Type B pancreatic cell (in vitro differentiated cells): ENCODE measurements around the gene NDUFA8. TPM values are rescaled to one million over a fixed set of nuclear protein-coding genes. Genes with fewer than 3 reads are reported as not detected.

Source experiments
- DNase-seq: peaks from one replicate; pipeline ENCODE4 v3.0.0; 2021; ENCODE audit warnings: mixed read lengths; ENCODE audit not compliant: unreplicated experiment; ENCODE audit errors: extremely low spot score
- H3K27ac Mint-ChIP-seq: 2 replicates; pipeline ENCODE4 v1.8.0; 2021; ENCODE audit warnings: mild to moderate bottlenecking, mixed read lengths
- H3K27me3 Mint-ChIP-seq: 2 replicates; pipeline ENCODE4 v1.8.0; 2021; ENCODE audit warnings: mixed read lengths
- H3K36me3 Mint-ChIP-seq: 2 replicates; pipeline ENCODE4 v1.8.0; 2021; ENCODE audit warnings: mixed read lengths
- H3K4me1 Mint-ChIP-seq: one replicate; pipeline ENCODE4 v1.8.0; 2021; ENCODE audit warnings: mixed read lengths; ENCODE audit not compliant: unreplicated experiment
- H3K4me3 Mint-ChIP-seq: 2 replicates; pipeline ENCODE4 v1.8.0; 2021; ENCODE audit warnings: mild to moderate bottlenecking, mixed read lengths
- H3K9me3 Mint-ChIP-seq: 2 replicates; pipeline ENCODE4 v1.8.0; 2021; ENCODE audit warnings: mixed read lengths
- CTCF ChIP-seq: fragments of 200-600 bp; sonication (generic); conservative IDR thresholded peaks from 2 replicates; pipeline ENCODE4 v1.5.0; 2021; ENCODE audit warnings: antibody characterized with exemption, mild to moderate bottlenecking
- total RNA-seq: library from RNA; stranded (reverse); gene quantifications from 2 replicates; pipeline ENCODE4 v1.2.1, GENCODE V29; 2021; ENCODE audit warnings: low replicate concordance

The NDUFA8 gene
- total RNA-seq, 1 donor from 2014 or later: 65.4 TPM

GRCh38 chr9:122135529-122135859 is 24.1 kb downstream of the NDUFA8 start:
- no peak overlapping the region for H3K27ac Mint-ChIP-seq
- peaks cover 12% of the 10 kb centered on the region for H3K4me1 Mint-ChIP-seq
- no peaks in the 10 kb centered on the region for H3K9me3 Mint-ChIP-seq
- H3K36me3 Mint-ChIP-seq: no peaks in the 10 kb centered on the region
- no peak for TF ChIP-seq CTCF
- DNase-seq: no peak
- H3K4me3 Mint-ChIP-seq: no peak overlapping the region
- H3K27me3 Mint-ChIP-seq: peaks cover 49% of the 10 kb centered on the region

GRCh38 chr9:122134822-122135528 is 24.6 kb downstream of the NDUFA8 start:
- no peak for DNase-seq
- Mint-ChIP-seq H3K4me3 (no peak overlapping the region), H3K4me1 (peaks cover 12% of the 10 kb centered on the region), H3K9me3 (no peaks in the 10 kb centered on the region), H3K36me3 (no peaks in the 10 kb centered on the region), H3K27me3 (peaks cover 49% of the 10 kb centered on the region), H3K27ac (no peak overlapping the region)
- TF ChIP-seq CTCF: no peak

GRCh38 chr9:122133984-122134535 is 25.5 kb downstream of the NDUFA8 start:
- H3K4me3 Mint-ChIP-seq: no peak overlapping the region
- H3K4me1 Mint-ChIP-seq: peaks cover 12% of the 10 kb centered on the region
- no peak overlapping the region for H3K27ac Mint-ChIP-seq
- DNase-seq: no peak
- no peaks in the 10 kb centered on the region for H3K9me3 Mint-ChIP-seq
- H3K36me3 Mint-ChIP-seq: no peaks in the 10 kb centered on the region
- TF ChIP-seq CTCF: no peak
- H3K27me3 Mint-ChIP-seq: peaks cover 57% of the 10 kb centered on the region

GRCh38 chr9:122133263-122133983 is 26.2 kb downstream of the NDUFA8 start:
- no peak for DNase-seq
- H3K27ac Mint-ChIP-seq: no peak overlapping the region
- no peaks in the 10 kb centered on the region for H3K9me3 Mint-ChIP-seq

GRCh38 chr9:122132539-122132938 is 27.0 kb downstream of the NDUFA8 start:
- Mint-ChIP-seq H3K27ac (no peak overlapping the region), H3K9me3 (no peaks in the 10 kb centered on the region), H3K36me3 (no peaks in the 10 kb centered on the region), H3K4me3 (no peak overlapping the region), H3K4me1 (peaks cover 12% of the 10 kb centered on the region), H3K27me3 (peaks cover 61% of the 10 kb centered on the region)
- DNase-seq: no peak
- TF ChIP-seq CTCF: no peak

More at GRCh38 chr9:122133263-122133983, 26.2 kb downstream of the NDUFA8 start:
- Mint-ChIP-seq H3K4me3 (no peak overlapping the region), H3K27me3 (peaks cover 58% of the 10 kb centered on the region), H3K4me1 (peaks cover 12% of the 10 kb centered on the region), H3K36me3 (no peaks in the 10 kb centered on the region)
- TF ChIP-seq CTCF: no peak
